GM21619 (cell line): Measurements from ENCODE around the gene NDNF.

Source experiments
- ATAC-seq: cut with Tn5 transposase; IDR thresholded peaks from one replicate; pipeline ENCODE4 v1.9.1; 2021; ENCODE audit not compliant: unreplicated experiment

Gene NDNF

GRCh38 chr4:121071640-121072223 lies 603 bp downstream of the NDNF start:
- no peak for ATAC-seq

GRCh38 chr4:121070696-121071639 lies 1.4 kb downstream of the NDNF start:
- ATAC-seq, result no peak

GRCh38 chr4:121070274-121070673 lies 2.1 kb downstream of the NDNF start:
- no peak for ATAC-seq

- ATAC-seq, result no peak
These were observed 2.9 kb downstream of the NDNF start for GRCh38 chr4:121069430-121069829.

GRCh38 chr4:121064482-121064881 lies 7.9 kb downstream of the NDNF start:
- ATAC-seq, result no peak

- ATAC-seq, result no peak
These were observed 9.8 kb downstream of the NDNF start for GRCh38 chr4:121062521-121062920.

GRCh38 chr4:121061861-121062260 lies 10.5 kb downstream of the NDNF start:
- no peak for ATAC-seq

- ATAC-seq, result no peak
These were observed 11.1 kb downstream of the NDNF start for GRCh38 chr4:121061215-121061614.

- ATAC-seq, result no peak
These were observed 14.8 kb downstream of the NDNF start for GRCh38 chr4:121057466-121057922.

- ATAC-seq, result no peak
These were observed 16.3 kb downstream of the NDNF start for GRCh38 chr4:121056066-121056465.

GRCh38 chr4:121054373-121054772 lies 18.0 kb downstream of the NDNF start:
- ATAC-seq, result no peak

GRCh38 chr4:121053601-121054143 lies 18.7 kb downstream of the NDNF start:
- ATAC-seq, result no peak

GRCh38 chr4:121050300-121050699 lies 22.0 kb downstream of the NDNF start:
- ATAC-seq, result no peak

- ATAC-seq, result no peak
These were observed 23.2 kb downstream of the NDNF start for GRCh38 chr4:121049072-121049599.

GRCh38 chr4:121048165-121048564 lies 24.2 kb downstream of the NDNF start:
- no peak for ATAC-seq

- peak; percentile 98 for ATAC-seq
These were observed 30.8 kb downstream of the NDNF start for GRCh38 chr4:121041307-121042090.

- no peak for ATAC-seq
These were observed 38.3 kb downstream of the NDNF start for GRCh38 chr4:121034017-121034416.

- ATAC-seq, result no peak
These were observed 41.6 kb downstream of the NDNF start for GRCh38 chr4:121030711-121031110.

- ATAC-seq, result no peak
These were observed 42.2 kb downstream of the NDNF start for GRCh38 chr4:121030131-121030530.

GRCh38 chr4:121026034-121026433 lies 46.3 kb downstream of the NDNF start:
- ATAC-seq, result no peak

- ATAC-seq, result no peak
These were observed 46.8 kb downstream of the NDNF start for GRCh38 chr4:121025540-121025939.
